HepG2 (cell line): ENCODE data around the gene DNAJB12. TPM values are rescaled to one million over a fixed set of nuclear protein-coding genes. Genes with fewer than 3 reads are reported as not detected.

ENCODE experiments used
- ATAC-seq: fragments of 200-7000 bp; cut with Tn5 transposase; 3 replicates; pipeline ENCODE4 v1.9.1; 2020; ENCODE audit warnings: mild to moderate bottlenecking, moderate library complexity
- BruUV-seq: library from RNA; stranded (reverse); fragments of 400-500 nt; replicated peaks from 2 replicates; lab custom pipeline; 2021; lab: Mats Ljungman, UMichigan
- CTCF ChIA-PET: fragments of 300-600 bp; formaldehyde crosslinking; extraction: SDS; loops from one replicate; lab custom pipeline; 2021; ENCODE audit warnings: low total read pairs, inconsistent platforms, low intra/inter-chr PET ratio; lab: Yijun Ruan, JAX
- POLR2A ChIA-PET: fragments of 350-600 bp; sonication (Branson Sonifier 250); formaldehyde crosslinking; loops from one replicate; lab custom pipeline; 2020; ENCODE audit warnings: antibody characterized with exemption, inconsistent platforms; lab: Yijun Ruan, JAX
- DNase-seq: peaks from one replicate; pipeline ENCODE4 v3.0.0-alpha.2; 2015; ENCODE audit warnings: low spot score
- FAIRE-seq: peaks from 3 replicates; lab custom pipeline; 2011; peaks lifted over from hg19 to GRCh38; lab: Jason Lieb, UNC
- H2AFZ ChIP-seq: one replicate; pipeline ENCODE4 v1.6.1; 2011; ENCODE audit warnings: low read length, inconsistent platforms
- H3K27ac ChIP-seq: fragments of 300-600 bp; 3 replicates; pipeline ENCODE4 v1.8.0; 2011; ENCODE audit warnings: mixed run types, mild to moderate bottlenecking, mixed read lengths, low read length, inconsistent platforms; ENCODE audit not compliant: insufficient read depth; ENCODE audit errors: extremely low read length
- H3K27me3 ChIP-seq, 2 experiments: fragments of 200-600 bp in 1 of 2; 2 replicates in 1 of 2; 3 replicates in 1 of 2; pipeline versions ENCODE4 v1.6.0 to v1.8.0; 2011; ENCODE audit warnings: low read length in 2 of 2, mild to moderate bottlenecking in 2 of 2, moderate library complexity in 2 of 2, inconsistent platforms in 1 of 2; ENCODE audit not compliant: insufficient read depth in 2 of 2, control insufficient read depth in 1 of 2
- H3K36me3 ChIP-seq, 2 experiments: fragments of 200-600 bp in 1 of 2; replicated peaks in 1 of 2; 2 replicates in 1 of 2; 3 replicates in 1 of 2; pipeline versions ENCODE4 v1.5.1 to v1.8.0; 2011; ENCODE audit warnings: low read length in 2 of 2, inconsistent platforms in 1 of 2; ENCODE audit not compliant: insufficient read depth in 2 of 2, control insufficient read depth in 1 of 2
- H3K4me1 ChIP-seq: 2 replicates; pipeline ENCODE4 v1.5.1; 2012; ENCODE audit warnings: low read length, inconsistent platforms; ENCODE audit not compliant: insufficient read depth
- H3K4me2 ChIP-seq: 2 replicates; pipeline ENCODE4 v1.6.0; 2011; ENCODE audit warnings: low read depth, low read length, inconsistent platforms
- H3K4me3 ChIP-seq, 3 experiments: fragments of 200-600 bp in 1 of 3; sonication (generic), shearing (Covaris generic) in 1 of 3; replicated peaks in 1 of 3; 2 replicates each; pipeline ENCODE4 v1.5.1; 2011 to 2016; ENCODE audit warnings: low read length in 3 of 3, inconsistent platforms in 2 of 3, low read depth in 2 of 3, mild to moderate bottlenecking in 2 of 3, control low read depth in 1 of 3, mixed read lengths in 1 of 3; ENCODE audit not compliant: insufficient read depth in 1 of 3
- H3K79me2 ChIP-seq: one replicate; pipeline ENCODE4 v1.6.1; 2011; ENCODE audit warnings: low read length, inconsistent platforms; ENCODE audit not compliant: insufficient read depth
- H3K9ac ChIP-seq: 2 replicates; pipeline ENCODE4 v1.6.0; 2011; ENCODE audit warnings: mild to moderate bottlenecking, low read depth, low read length, inconsistent platforms; ENCODE audit not compliant: insufficient read depth
- H3K9me3 ChIP-seq: 2 replicates; pipeline ENCODE4 v1.5.1; 2012; ENCODE audit warnings: mild to moderate bottlenecking, low read length
- H4K20me1 ChIP-seq: 2 replicates; pipeline ENCODE4 v1.6.0; 2011; ENCODE audit warnings: inconsistent platforms, mild to moderate bottlenecking, low read length, moderate library complexity; ENCODE audit not compliant: insufficient read depth
- CREB3 ChIP-seq: sonication (generic); formaldehyde crosslinking; IDR thresholded peaks from 2 replicates; pipeline ENCODE4 v1.5.0; 2020; ENCODE audit warnings: missing genetic modification reagents
- ERF ChIP-seq: IDR thresholded peaks from 2 replicates; pipeline ENCODE4 v1.6.1; 2018; ENCODE audit warnings: missing biosample characterization, missing genetic modification reagents
- FOSL1 ChIP-seq: sonication (generic); formaldehyde crosslinking; IDR thresholded peaks from 2 replicates; pipeline ENCODE4 v1.9.0; 2021; ENCODE audit warnings: missing genetic modification reagents, borderline replicate concordance
- GABPA ChIP-seq, 2 experiments: IDR thresholded peaks; 2 replicates each; pipeline ENCODE4 v1.6.1; 2011 to 2016; ENCODE audit warnings: low read depth in 2 of 2, low read length in 1 of 2, missing biosample characterization in 1 of 2, missing genetic modification characterization in 1 of 2
- GATAD1 ChIP-seq: IDR thresholded peaks from 2 replicates; pipeline ENCODE4 v1.6.1; 2016; ENCODE audit warnings: missing genetic modification reagents, missing compliant biosample characterization
- PAXIP1 ChIP-seq: sonication (generic); formaldehyde crosslinking; conservative IDR thresholded peaks from 2 replicates; pipeline ENCODE4 v1.4.0; 2020; ENCODE audit warnings: mild to moderate bottlenecking, missing genetic modification reagents, moderate library complexity
- RFXANK ChIP-seq: IDR thresholded peaks from 2 replicates; pipeline ENCODE4 v1.6.1; 2016
- SMAD1 ChIP-seq: sonication (generic); formaldehyde crosslinking; IDR thresholded peaks from 2 replicates; pipeline ENCODE4 v1.4.0; 2020; ENCODE audit warnings: missing genetic modification reagents, low read depth, mild to moderate bottlenecking, borderline replicate concordance
- THAP11 ChIP-seq: IDR thresholded peaks from 2 replicates; pipeline ENCODE4 v1.6.1; 2016; ENCODE audit warnings: missing biosample characterization, missing genetic modification reagents
- XRCC5 ChIP-seq: fragments of 200-400 bp; formaldehyde crosslinking; optimal IDR thresholded peaks from 2 replicates; pipeline ENCODE3; 2017; ENCODE audit warnings: mild to moderate bottlenecking, low read length
- ZBTB34 ChIP-seq: sonication (generic); formaldehyde crosslinking; IDR thresholded peaks from 2 replicates; pipeline ENCODE4 v1.8.0; 2022; ENCODE audit warnings: mild to moderate bottlenecking, missing genetic modification reagents
- ZFP62 ChIP-seq: sonication (generic); formaldehyde crosslinking; IDR thresholded peaks from 2 replicates; pipeline ENCODE4 v1.4.0; 2020; ENCODE audit warnings: missing genetic modification reagents
- whole genome bisulfite sequencing: methylation state at CpG from one replicate; pipeline ENCODE4 v1.1.6; 2017; ENCODE audit warnings: low lambda C conversion rate; 5-methylcytosine and 5-hydroxymethylcytosine counted together
- in situ Hi-C: cut with HindIII; loops from 2 replicates; pipeline ENCODE4 v1.10.0; 2017; ENCODE audit warnings: low pct_unique_long_range_greater_than_20kb; ENCODE audit not compliant: extremely low pct_ligation_motif_present
- intact Hi-C: fragments of 100-400 bp; cut with micrococcal nuclease; formaldehyde crosslinking; loops from one replicate; pipeline ENCODE4 v1.10.0; 2022; ENCODE audit not compliant: unreplicated experiment
- polyA plus RNA-seq, 8 experiments: library from polyadenylated mRNA; depleted of rRNA in 3 of 8; stranded (reverse) in 7 of 8; unstranded in 1 of 8; fragments of >200 nt; fragmentation: Illumina TruSeq in 4 of 8; extraction: Trizol in 4 of 8; gene quantifications; 2 replicates each; pipeline versions ENCODE4 v1.2.1 to v1.2.3, GENCODE V29; 2011 to 2016; ENCODE audit warnings: low read depth in 4 of 8, missing spikeins in 1 of 8, mixed read lengths in 1 of 8; ENCODE audit not compliant: insufficient read depth in 1 of 8
- total RNA-seq, 5 experiments: library from RNA; depleted of rRNA; stranded (reverse); fragments of >200 nt; fragmentation: Illumina TruSeq; extraction: Trizol; gene quantifications; 2 replicates each; pipeline ENCODE4 v1.2.3, GENCODE V29; 2016; ENCODE audit warnings: low read depth in 1 of 5
- TF ChIP-seq, protein P1 (sequence below): sonication (generic); formaldehyde crosslinking; IDR thresholded peaks from 2 replicates; pipeline ENCODE4 v1.5.1; 2020; ENCODE audit warnings: missing genetic modification reagents, mild to moderate bottlenecking, borderline replicate concordance

DNAJB12 gene
- total and polyA plus RNA-seq, 2 of the 13 experiments (the other 11 are each of a cell fraction or from before 2014, with no cell fraction given), result 10.8 to 18.2 TPM

- TF ChIP-seq ZBTB34 (CRISPR knock-in tag) (no peak), SMAD1 (CRISPR knock-in tag) (peak; percentile 34; the same call in 1 of the 2 replicates), THAP11 (CRISPR knock-in tag) (0 out of 2 replicates have a peak, but pooled peaks have one; percentile 26), RFXANK (0 out of 2 replicates have a peak, but pooled peaks have one; percentile 42), ZFP62 (CRISPR knock-in tag) (no peak), ERF (CRISPR knock-in tag) (no peak), GATAD1 (CRISPR knock-in tag) (0 out of 2 replicates have a peak, but pooled peaks have one; percentile 17), XRCC5 (peak; percentile 81)
- TF ChIP-seq, protein P1, sequence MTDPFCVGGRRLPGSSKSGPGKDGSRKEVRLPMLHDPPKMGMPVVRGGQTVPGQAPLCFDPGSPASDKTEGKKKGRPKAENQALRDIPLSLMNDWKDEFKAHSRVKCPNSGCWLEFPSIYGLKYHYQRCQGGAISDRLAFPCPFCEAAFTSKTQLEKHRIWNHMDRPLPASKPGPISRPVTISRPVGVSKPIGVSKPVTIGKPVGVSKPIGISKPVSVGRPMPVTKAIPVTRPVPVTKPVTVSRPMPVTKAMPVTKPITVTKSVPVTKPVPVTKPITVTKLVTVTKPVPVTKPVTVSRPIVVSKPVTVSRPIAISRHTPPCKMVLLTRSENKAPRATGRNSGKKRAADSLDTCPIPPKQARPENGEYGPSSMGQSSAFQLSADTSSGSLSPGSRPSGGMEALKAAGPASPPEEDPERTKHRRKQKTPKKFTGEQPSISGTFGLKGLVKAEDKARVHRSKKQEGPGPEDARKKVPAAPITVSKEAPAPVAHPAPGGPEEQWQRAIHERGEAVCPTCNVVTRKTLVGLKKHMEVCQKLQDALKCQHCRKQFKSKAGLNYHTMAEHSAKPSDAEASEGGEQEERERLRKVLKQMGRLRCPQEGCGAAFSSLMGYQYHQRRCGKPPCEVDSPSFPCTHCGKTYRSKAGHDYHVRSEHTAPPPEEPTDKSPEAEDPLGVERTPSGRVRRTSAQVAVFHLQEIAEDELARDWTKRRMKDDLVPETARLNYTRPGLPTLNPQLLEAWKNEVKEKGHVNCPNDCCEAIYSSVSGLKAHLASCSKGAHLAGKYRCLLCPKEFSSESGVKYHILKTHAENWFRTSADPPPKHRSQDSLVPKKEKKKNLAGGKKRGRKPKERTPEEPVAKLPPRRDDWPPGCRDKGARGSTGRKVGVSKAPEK (CRISPR knock-in tag), result 0 out of 2 replicates have a peak, but pooled peaks have one; percentile 37
Measured at GRCh38 chr10:72364239-72364777, 9.6 kb upstream of the DNAJB12 start (continued).

DNA sequence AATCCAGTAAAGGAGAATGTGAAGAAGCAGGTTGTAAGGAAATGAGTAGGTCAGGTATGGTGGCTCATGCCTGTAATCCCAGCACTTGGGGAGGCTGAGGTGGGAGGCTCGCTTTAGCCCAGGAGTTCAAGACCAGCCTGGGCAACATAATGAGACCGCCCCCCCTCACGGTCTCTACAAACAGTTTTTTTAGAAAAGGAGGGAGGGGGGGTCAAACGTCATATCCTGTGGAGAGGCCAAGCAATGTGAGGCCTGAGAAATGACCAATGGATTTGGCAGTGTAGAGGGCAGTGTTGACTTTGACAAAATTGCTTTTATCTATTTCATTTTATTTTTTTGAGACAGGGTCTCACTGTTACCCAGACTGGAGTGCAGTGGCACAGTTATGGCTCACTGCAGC, 2.3 kb upstream of the DNAJB12 start:
- ChIA-PET POLR2A (no interaction called here), CTCF (no interaction called here)
- Histone ChIP-seq H3K27ac (no peak overlapping the region), H2AFZ (no peak overlapping the region), H3K4me1 (peaks cover 24% of the 10 kb centered on the region), H3K9me3 (no peaks in the 10 kb centered on the region), H3K4me3 (no peak overlapping the region), H3K79me2 (peaks cover 20% of the 10 kb centered on the region), H3K9ac (no peak overlapping the region), H3K36me3 (no peaks in the 10 kb centered on the region; a peak in 1 of 5 replicates), H3K27me3 (no peaks in the 10 kb centered on the region; a peak in 1 of 5 replicates), H4K20me1 (no peaks in the 10 kb centered on the region), H3K4me2 (no peak overlapping the region)
- FAIRE-seq (no peak), DNase-seq (no peak), ATAC-seq (no peak)
- in situ Hi-C loops, result no loop called here
- TF ChIP-seq CREB3 (CRISPR knock-in tag), result no peak
- TF ChIP-seq PAXIP1 (CRISPR knock-in tag), result no peak
- TF ChIP-seq GABPA (IDR thresholded peaks at IDR 0.05; ENCODE audit: low read depth, low read length), result no peak
- TF ChIP-seq GABPA (CRISPR knock-in tag; IDR thresholded peaks at IDR 0.05; ENCODE audit: low read depth), result 0 out of 2 replicates have a peak, but pooled peaks have one; percentile 38
- TF ChIP-seq FOSL1, result no peak
- BruUV-seq, result no TSS peak
- WGBS, result 64% methylated on average over 2 of the region's 4 CpGs
- intact Hi-C loops, result no loop called here
